Measurements from ENCODE around the gene AGPAT1.

The AGPAT1 gene

GRCh38 chr6:32216998-32217397 lies 41.1 kb upstream of the AGPAT1 start:
- no peaks in the 10 kb centered on the region for H3K79me2 ChIP-seq (ENCODE audit: insufficient read depth, low read length)
- no peaks in the 10 kb centered on the region for H4K20me1 ChIP-seq (ENCODE audit: low read depth, low read length)
- H3K9me3 ChIP-seq (ENCODE audit: insufficient read depth, low read length) = no peaks in the 10 kb centered on the region
- no peak overlapping the region for H3K27ac ChIP-seq (ENCODE audit: low read depth, low read length)
- H3F3A ChIP-seq (ENCODE audit: insufficient read depth) = no peaks in the 10 kb centered on the region
- H2AFZ ChIP-seq (ENCODE audit: low read depth, low read length, severe bottlenecking) = no peak overlapping the region
- no peaks in the 10 kb centered on the region for H3K27me3 ChIP-seq (ENCODE audit: low read length)
- TF ChIP-seq CTCF (IDR thresholded peaks at IDR 0.05; ENCODE audit: insufficient read depth, low read length, poor library complexity, severe bottlenecking) (no peak), EZH2phosphoT487 (conservative IDR thresholded peaks at IDR 0.05; ENCODE audit: low read length) (no peak)
- no peaks in the 10 kb centered on the region for H3K9me2 ChIP-seq (replicated peaks; ENCODE audit: insufficient read depth, low read length)
- no peaks in the 10 kb centered on the region for H3K36me3 ChIP-seq (ENCODE audit: low read length)
- no peak overlapping the region for H3K9ac ChIP-seq (ENCODE audit: low read length)
- H3K4me2 ChIP-seq (ENCODE audit: low read depth, low read length, poor library complexity, severe bottlenecking) = no peak overlapping the region
- no peak overlapping the region for H3K4me3 ChIP-seq (ENCODE audit: insufficient read depth, low read length, poor library complexity, severe bottlenecking)

DNA sequence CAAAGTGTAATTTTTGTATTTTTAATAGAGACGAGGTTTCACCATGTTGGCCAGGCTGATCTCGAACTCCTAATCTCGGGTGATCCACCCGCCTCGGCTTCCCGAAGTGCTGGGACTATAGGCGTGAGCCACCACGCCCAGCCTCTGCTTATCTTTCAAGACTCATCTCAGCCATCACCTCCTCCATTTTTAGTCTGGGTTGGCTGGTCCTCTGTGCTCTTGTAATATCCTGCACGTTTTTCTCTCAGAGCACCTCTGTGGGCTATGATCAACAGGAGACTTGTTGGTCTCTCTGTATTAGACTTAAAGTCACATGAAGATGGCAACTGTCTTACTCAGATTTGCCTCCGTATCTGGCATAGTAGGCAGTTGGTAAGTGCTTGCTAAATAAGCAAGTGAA lies 40.4 kb upstream of the AGPAT1 start:
- TF ChIP-seq EZH2phosphoT487 (conservative IDR thresholded peaks at IDR 0.05; ENCODE audit: low read length) = no peak
- no peak for TF ChIP-seq CTCF (IDR thresholded peaks at IDR 0.05; ENCODE audit: insufficient read depth, low read length, poor library complexity, severe bottlenecking)

GRCh38 chr6:32215617-32216016 lies 39.7 kb upstream of the AGPAT1 start:
- H3F3A ChIP-seq (ENCODE audit: insufficient read depth) = no peaks in the 10 kb centered on the region
- no peak overlapping the region for H2AFZ ChIP-seq (ENCODE audit: low read depth, low read length, severe bottlenecking)
- H3K36me3 ChIP-seq (ENCODE audit: low read length) = no peaks in the 10 kb centered on the region
- H3K4me2 ChIP-seq (ENCODE audit: low read depth, low read length, poor library complexity, severe bottlenecking) = no peak overlapping the region
- H3K79me2 ChIP-seq (ENCODE audit: insufficient read depth, low read length) = no peaks in the 10 kb centered on the region
- H3K9ac ChIP-seq (ENCODE audit: low read length) = no peak overlapping the region
- no peak overlapping the region for H3K4me3 ChIP-seq (ENCODE audit: insufficient read depth, low read length, poor library complexity, severe bottlenecking)
- H4K20me1 ChIP-seq (ENCODE audit: low read depth, low read length) = no peaks in the 10 kb centered on the region
- H3K27ac ChIP-seq (ENCODE audit: low read depth, low read length) = no peak overlapping the region
- H3K9me2 ChIP-seq (replicated peaks; ENCODE audit: insufficient read depth, low read length) = no peaks in the 10 kb centered on the region
- TF ChIP-seq EZH2phosphoT487 (conservative IDR thresholded peaks at IDR 0.05; ENCODE audit: low read length) = no peak
- TF ChIP-seq CTCF (IDR thresholded peaks at IDR 0.05; ENCODE audit: insufficient read depth, low read length, poor library complexity, severe bottlenecking) = no peak
- no peaks in the 10 kb centered on the region for H3K27me3 ChIP-seq (ENCODE audit: low read length)
- H3K9me3 ChIP-seq (ENCODE audit: insufficient read depth, low read length) = no peaks in the 10 kb centered on the region

More for the DNA sequence above, 40.4 kb upstream of the AGPAT1 start:
- Histone ChIP-seq H3F3A (ENCODE audit: insufficient read depth) (no peaks in the 10 kb centered on the region), H3K27ac (ENCODE audit: low read depth, low read length) (no peak overlapping the region), H3K36me3 (ENCODE audit: low read length) (no peaks in the 10 kb centered on the region), H3K79me2 (ENCODE audit: insufficient read depth, low read length) (no peaks in the 10 kb centered on the region), H3K4me3 (ENCODE audit: insufficient read depth, low read length, poor library complexity, severe bottlenecking) (no peak overlapping the region), H2AFZ (ENCODE audit: low read depth, low read length, severe bottlenecking) (no peak overlapping the region), H3K9me2 (replicated peaks; ENCODE audit: insufficient read depth, low read length) (no peaks in the 10 kb centered on the region), H3K27me3 (ENCODE audit: low read length) (no peaks in the 10 kb centered on the region), H3K9ac (ENCODE audit: low read length) (no peak overlapping the region), H3K9me3 (ENCODE audit: insufficient read depth, low read length) (no peaks in the 10 kb centered on the region), H4K20me1 (ENCODE audit: low read depth, low read length) (no peaks in the 10 kb centered on the region), H3K4me2 (ENCODE audit: low read depth, low read length, poor library complexity, severe bottlenecking) (no peak overlapping the region)
